22Rv1 (cell line): Measurements from ENCODE around the gene TMEM167B.

Experiments
- CTCF ChIP-seq: fragments of 450-650 bp; IDR thresholded peaks from 2 replicates; pipeline ENCODE4 v1.5.1; 2017; ENCODE audit warnings: mild to moderate bottlenecking
- ZFX ChIP-seq: fragments of 450-650 bp; IDR thresholded peaks from 2 replicates; pipeline ENCODE4 v1.6.1; 2017; ENCODE audit warnings: antibody characterized with exemption, borderline replicate concordance

- no peak for TF ChIP-seq CTCF
- TF ChIP-seq ZFX, result no peak
These were observed 27.5 kb downstream of the TMEM167B start for GRCh38 chr1:109118089-109118488.
